Gastrocnemius medialis (tissue), 4 donors: ENCODE data around the gene SMARCA4. TPM values are rescaled to one million over a fixed set of nuclear protein-coding genes. Genes with fewer than 3 reads are reported as not detected.

Experiments used
- ATAC-seq, 2 donors: fragments of 150-250 bp; one replicate each; pipeline ENCODE4 v1.9.1; 2016
- DNase-seq, 2 donors: peaks; one replicate each; pipeline ENCODE4 v3.0.0-alpha.2; 2019
- H3K27ac ChIP-seq, 4 donors: fragments of 200-600 bp; sonication (generic); 1 replicate in 1 of 4; 2 replicates in 3 of 4; pipeline ENCODE4 v1.5.1; 2016 to 2018; ENCODE audit warnings: mild to moderate bottlenecking in 2 of 4, moderate library complexity in 1 of 4
- H3K27me3 ChIP-seq, 3 donors: fragments of 200-600 bp; sonication (generic) in 2 of 3; 1 replicate in 1 of 3; 2 replicates in 2 of 3; pipeline versions ENCODE4 v1.5.1 to v1.6.0; 2016 to 2019; ENCODE audit warnings: mild to moderate bottlenecking in 1 of 3, moderate library complexity in 1 of 3
- H3K36me3 ChIP-seq, 2 donors: fragments of 200-600 bp; sonication (generic) in 1 of 2; one replicate each; pipeline ENCODE4 v1.5.1; 2017 to 2018
- H3K4me1 ChIP-seq, 2 donors: fragments of 200-600 bp; sonication (generic) in 1 of 2; one replicate each; pipeline ENCODE4 v1.5.1; 2016 to 2017; ENCODE audit warnings: mild to moderate bottlenecking in 2 of 2
- H3K4me3 ChIP-seq, 4 donors: fragments of 200-600 bp; sonication (generic) in 3 of 4; 1 replicate in 1 of 4; 2 replicates in 3 of 4; pipeline ENCODE4 v1.5.1; 2016 to 2019; ENCODE audit warnings: mild to moderate bottlenecking in 2 of 4
- H3K9me3 ChIP-seq, 3 donors: fragments of 200-600 bp; sonication (generic) in 2 of 3; 1 replicate in 1 of 3; 2 replicates in 2 of 3; pipeline ENCODE4 v1.5.1; 2016 to 2019
- CTCF ChIP-seq, 5 experiments: fragments of 450-650 bp in 3 of 5; fragments of 200-600 bp in 2 of 5; sonication (generic) in 2 of 5; IDR thresholded peaks in 4 of 5; conservative IDR thresholded peaks in 1 of 5; 1 replicate in 4 of 5; 2 replicates in 1 of 5; pipeline ENCODE4 v1.5.1; 2016 to 2019; ENCODE audit warnings: antibody characterized with exemption in 5 of 5, mild to moderate bottlenecking in 3 of 5, moderate library complexity in 3 of 5
- POLR2A ChIP-seq, 2 donors: fragments of 450-650 bp; IDR thresholded peaks; one replicate each; pipeline ENCODE4 v1.6.1; 2017; ENCODE audit warnings: antibody characterized with exemption in 2 of 2, mild to moderate bottlenecking in 2 of 2, moderate library complexity in 2 of 2
- in situ Hi-C, 4 donors: fragments of 200-750 bp; cut with MboI; loops; one replicate each; pipeline versions ENCODE4 v1.15.0 to v1.8.0; 2017; ENCODE audit warnings: low sequenced_read_pairs in 4 of 4
- intact Hi-C: fragments of 100-400 bp; cut with DNase I; formaldehyde crosslinking; loops from one replicate; pipeline ENCODE4 v1.15.1; 2023; ENCODE audit warnings: low total_unique reads
- total RNA-seq, 4 donors: library from RNA; depleted of rRNA; stranded (reverse); fragments of >200 nt; gene quantifications; one replicate each; pipeline versions ENCODE4 v1.1.0 to v1.2.3, GENCODE V29; 2016

SMARCA4 gene
- total RNA-seq, 4 donors from 2014 or later, result 24.0 to 72.6 (median 68.7) TPM

GRCh38 chr19:10961073-10961860 lies 437 bp downstream of the SMARCA4 start:
- TF ChIP-seq POLR2A (IDR thresholded peaks at IDR 0.05) (no peak), CTCF (IDR thresholded peaks at IDR 0.05 in 4 of 5, conservative IDR thresholded peaks at IDR 0.05 in 1 of 5) (no peak)
- Histone ChIP-seq H3K4me1 (peaks cover 24% of the 10 kb centered on the region in 2 donors), H3K27me3 (no peaks in the 10 kb centered on the region), H3K4me3 (peak overlapping the region; percentile 72 to 91 (median 82)), H3K9me3 (no peaks in the 10 kb centered on the region), H3K36me3 (no peaks in the 10 kb centered on the region), H3K27ac (peak overlapping the region; percentile 82 to 99 (median 90))
- intact Hi-C loops (loop anchor here (2.0 to 10.0 kb wide), 2 partner anchors 32 to 234 kb away; partner anchors contain the start of genes KANK2, TIMM29 and YIPF2), in situ Hi-C loops (no loop called here)
- ATAC-seq (peak; percentile 55 to 58), DNase-seq (no peak)

- ATAC-seq (no peak), DNase-seq (no peak)
- TF ChIP-seq CTCF (IDR thresholded peaks at IDR 0.05 in 4 of 5, conservative IDR thresholded peaks at IDR 0.05 in 1 of 5), result no peak
- TF ChIP-seq POLR2A (IDR thresholded peaks at IDR 0.05), result no peak
- H3K4me3 ChIP-seq, result no peak overlapping the region
- H3K9me3 ChIP-seq, result no peaks in the 10 kb centered on the region
- in situ Hi-C loops, result no loop called here
- no peaks in the 10 kb centered on the region for H3K27me3 ChIP-seq
- no peak overlapping the region for H3K27ac ChIP-seq
- H3K4me1 ChIP-seq, result peaks cover 24% of the 10 kb centered on the region in 2 donors
- H3K36me3 ChIP-seq, result no peaks in the 10 kb centered on the region
- intact Hi-C loops, result loop anchor here (10.0 kb wide), 1 partner anchor 232 kb away; the partner anchor contains the start of gene KANK2
Observed at GRCh38 chr19:10962863-10963262, 2.0 kb downstream of the SMARCA4 start.

DNA sequence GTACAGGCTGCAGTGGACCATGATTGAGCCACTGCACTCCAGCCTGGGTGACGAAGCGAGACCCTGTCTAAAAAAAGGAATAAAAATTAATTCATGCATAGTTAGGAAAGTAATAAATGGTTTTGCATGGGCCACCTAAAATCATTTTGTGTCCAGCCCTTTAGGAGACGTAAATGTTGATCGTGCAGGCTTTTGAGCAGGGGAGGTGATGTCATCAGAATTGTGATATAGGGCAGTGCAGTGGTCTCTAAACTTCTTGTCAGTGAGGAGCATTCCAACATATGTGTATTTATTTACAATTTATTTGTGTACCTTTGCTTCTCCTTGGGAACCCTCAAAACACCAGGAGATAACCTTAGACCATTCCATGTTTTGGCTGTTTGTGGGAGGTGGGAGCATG lies 3.0 kb downstream of the SMARCA4 start:
- H3K9me3 ChIP-seq, result no peaks in the 10 kb centered on the region
- DNase-seq, result no peak
- intact Hi-C loops (loop anchor here (10.0 kb wide), 1 partner anchor 231 kb away; the partner anchor contains the start of gene KANK2), in situ Hi-C loops (no loop called here)
- no peak overlapping the region for H3K4me3 ChIP-seq
- H3K27ac ChIP-seq, result no peak overlapping the region
- no peaks in the 10 kb centered on the region for H3K27me3 ChIP-seq
- no peak for ATAC-seq
- no peaks in the 10 kb centered on the region for H3K36me3 ChIP-seq
- TF ChIP-seq CTCF (IDR thresholded peaks at IDR 0.05 in 4 of 5, conservative IDR thresholded peaks at IDR 0.05 in 1 of 5) (no peak), POLR2A (IDR thresholded peaks at IDR 0.05) (no peak)
- peaks cover 24 to 27% of the 10 kb centered on the region in 2 donors for H3K4me1 ChIP-seq

DNA sequence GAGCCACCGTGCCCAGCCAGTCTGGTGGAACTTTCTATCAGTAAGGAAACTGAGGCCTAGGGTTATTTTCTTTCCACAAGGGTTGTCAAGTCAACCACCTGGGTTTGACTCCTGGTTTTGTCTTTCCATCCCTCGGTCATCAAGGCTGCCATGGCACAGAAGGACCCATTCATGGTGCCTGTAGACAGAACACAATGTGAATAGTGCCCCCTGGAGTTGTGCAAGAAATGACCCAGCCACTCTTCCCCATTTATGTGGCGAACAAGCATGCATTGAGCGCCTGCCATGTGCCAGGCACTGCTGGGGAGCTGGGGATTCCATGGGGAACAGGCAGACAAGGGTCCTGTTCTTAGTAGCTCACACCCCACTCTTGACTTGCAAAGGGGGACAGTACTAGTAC lies 4.1 kb downstream of the SMARCA4 start:
- ATAC-seq (no peak), DNase-seq (no peak)
- intact Hi-C loops (loop anchor here (10.0 kb wide), 1 partner anchor 230 kb away; the partner anchor contains the start of gene KANK2), in situ Hi-C loops (no loop called here)
- peaks cover 24 to 26% of the 10 kb centered on the region in 2 donors for H3K4me1 ChIP-seq
- no peaks in the 10 kb centered on the region for H3K27me3 ChIP-seq
- no peaks in the 10 kb centered on the region for H3K9me3 ChIP-seq
- no peaks in the 10 kb centered on the region for H3K36me3 ChIP-seq
- H3K27ac ChIP-seq, result no peak overlapping the region
- no peak for TF ChIP-seq POLR2A (IDR thresholded peaks at IDR 0.05)
- no peak for TF ChIP-seq CTCF (IDR thresholded peaks at IDR 0.05 in 4 of 5, conservative IDR thresholded peaks at IDR 0.05 in 1 of 5)
- no peak overlapping the region for H3K4me3 ChIP-seq
